ENCODE data around the gene PSME1. TPM values are rescaled to one million over a fixed set of nuclear protein-coding genes. Genes with fewer than 3 reads are reported as not detected.
A peak's percentile ranks its signal among the peaks of the same experiment; 100 is the strongest.

PSME1 gene
- total RNA-seq, 4 donors from 2014 or later, result 63.3 to 158 (median 87.5) TPM

DNA sequence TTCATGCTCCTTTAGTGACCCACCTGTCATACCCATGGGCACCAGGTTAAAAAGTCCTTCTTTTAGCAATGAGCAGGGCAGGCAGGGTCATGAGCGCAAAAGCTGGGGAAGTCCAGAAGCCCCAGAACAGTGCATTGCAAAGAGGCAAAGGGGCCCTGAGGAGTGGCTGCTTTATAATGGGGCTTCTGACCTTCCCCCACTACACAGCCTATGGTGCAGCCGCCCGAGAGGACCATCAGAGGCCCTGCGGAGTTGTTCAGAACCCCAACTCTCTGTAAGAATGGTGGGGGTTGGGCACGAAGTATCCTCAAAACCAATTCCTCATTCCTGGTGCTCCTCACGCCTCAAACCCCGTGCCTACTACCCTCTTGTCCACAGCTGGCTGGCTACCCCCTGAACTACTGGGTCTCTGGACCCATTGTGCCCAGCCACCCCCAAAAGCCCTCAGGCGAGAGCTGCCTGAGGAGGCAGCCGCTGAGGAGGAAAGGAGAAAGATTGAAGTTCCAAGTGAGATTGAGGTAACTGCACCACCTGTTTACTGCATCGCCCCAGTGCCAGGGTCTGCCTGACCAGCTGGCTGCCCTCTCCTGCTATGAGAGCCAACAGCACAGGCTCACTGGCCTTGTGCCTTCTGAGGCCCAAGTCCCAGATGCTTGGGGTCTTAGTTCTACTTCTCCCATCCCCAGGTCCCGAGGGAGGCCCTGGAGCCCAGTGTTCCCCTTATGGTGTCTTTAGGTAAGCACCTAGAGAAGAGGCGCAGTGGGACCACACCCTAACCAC, 42.6 kb downstream of the PSME1 start:
- in situ Hi-C loops (cut with MboI; ENCODE audit: low sequenced_read_pairs in 4 of 4) (no loop called here), intact Hi-C loops (cut with DNase I; ENCODE audit: low total_unique reads) (no loop called here)
- no peak overlapping the region for H3K4me3 ChIP-seq
- peak in 1 of 2 donors; percentile 3 for ATAC-seq
- no peaks in the 10 kb centered on the region for H3K9me3 ChIP-seq
- H3K36me3 ChIP-seq, result peaks cover 0 to 50% of the 10 kb centered on the region in 2 donors
- peaks cover 9 to 13% of the 10 kb centered on the region in 2 donors for H3K4me1 ChIP-seq
- no peak for DNase-seq
- TF ChIP-seq, protein P1, sequence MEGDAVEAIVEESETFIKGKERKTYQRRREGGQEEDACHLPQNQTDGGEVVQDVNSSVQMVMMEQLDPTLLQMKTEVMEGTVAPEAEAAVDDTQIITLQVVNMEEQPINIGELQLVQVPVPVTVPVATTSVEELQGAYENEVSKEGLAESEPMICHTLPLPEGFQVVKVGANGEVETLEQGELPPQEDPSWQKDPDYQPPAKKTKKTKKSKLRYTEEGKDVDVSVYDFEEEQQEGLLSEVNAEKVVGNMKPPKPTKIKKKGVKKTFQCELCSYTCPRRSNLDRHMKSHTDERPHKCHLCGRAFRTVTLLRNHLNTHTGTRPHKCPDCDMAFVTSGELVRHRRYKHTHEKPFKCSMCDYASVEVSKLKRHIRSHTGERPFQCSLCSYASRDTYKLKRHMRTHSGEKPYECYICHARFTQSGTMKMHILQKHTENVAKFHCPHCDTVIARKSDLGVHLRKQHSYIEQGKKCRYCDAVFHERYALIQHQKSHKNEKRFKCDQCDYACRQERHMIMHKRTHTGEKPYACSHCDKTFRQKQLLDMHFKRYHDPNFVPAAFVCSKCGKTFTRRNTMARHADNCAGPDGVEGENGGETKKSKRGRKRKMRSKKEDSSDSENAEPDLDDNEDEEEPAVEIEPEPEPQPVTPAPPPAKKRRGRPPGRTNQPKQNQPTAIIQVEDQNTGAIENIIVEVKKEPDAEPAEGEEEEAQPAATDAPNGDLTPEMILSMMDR (IDR thresholded peaks at IDR 0.05 in 4 of 5, conservative IDR thresholded peaks at IDR 0.05 in 1 of 5), result no peak
- no peak for TF ChIP-seq POLR2A (IDR thresholded peaks at IDR 0.05)
- H3K27ac ChIP-seq, result peak overlapping the region in 2 of 4 donors; percentile 69 to 71
- no peaks in the 10 kb centered on the region for H3K27me3 ChIP-seq

DNA sequence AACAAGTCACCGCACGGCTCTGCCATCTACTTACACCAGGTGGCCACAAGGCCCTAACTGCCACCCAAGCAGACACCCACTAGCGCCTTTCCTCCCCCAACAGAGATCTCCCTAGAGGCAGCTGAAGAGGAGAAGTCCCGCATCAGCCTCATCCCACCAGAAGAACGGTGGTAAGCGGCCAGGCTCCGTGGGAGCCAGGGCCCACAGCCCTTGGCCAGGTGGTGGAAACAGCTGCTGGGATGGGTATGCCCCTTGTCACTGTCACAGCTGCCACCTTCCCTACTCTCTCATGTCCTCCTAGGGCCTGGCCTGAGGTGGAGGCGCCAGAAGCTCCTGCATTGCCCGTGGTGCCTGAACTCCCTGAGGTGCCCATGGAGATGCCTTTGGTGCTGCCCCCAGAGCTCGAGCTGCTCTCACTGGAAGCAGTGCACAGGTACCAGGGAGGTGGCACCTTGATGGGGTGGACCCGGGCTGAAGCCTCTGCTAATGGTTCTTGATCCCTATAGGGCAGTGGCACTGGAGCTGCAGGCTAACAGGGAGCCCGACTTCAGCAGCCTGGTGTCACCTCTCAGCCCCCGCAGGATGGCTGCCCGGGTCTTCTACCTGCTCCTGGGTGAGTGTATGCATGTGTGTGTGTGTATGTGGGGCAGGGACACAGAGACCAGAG, 43.4 kb downstream of the PSME1 start:
- intact Hi-C loops (cut with DNase I; ENCODE audit: low total_unique reads), result no loop called here
- peaks cover 0 to 59% of the 10 kb centered on the region in 2 donors for H3K36me3 ChIP-seq

DNA sequence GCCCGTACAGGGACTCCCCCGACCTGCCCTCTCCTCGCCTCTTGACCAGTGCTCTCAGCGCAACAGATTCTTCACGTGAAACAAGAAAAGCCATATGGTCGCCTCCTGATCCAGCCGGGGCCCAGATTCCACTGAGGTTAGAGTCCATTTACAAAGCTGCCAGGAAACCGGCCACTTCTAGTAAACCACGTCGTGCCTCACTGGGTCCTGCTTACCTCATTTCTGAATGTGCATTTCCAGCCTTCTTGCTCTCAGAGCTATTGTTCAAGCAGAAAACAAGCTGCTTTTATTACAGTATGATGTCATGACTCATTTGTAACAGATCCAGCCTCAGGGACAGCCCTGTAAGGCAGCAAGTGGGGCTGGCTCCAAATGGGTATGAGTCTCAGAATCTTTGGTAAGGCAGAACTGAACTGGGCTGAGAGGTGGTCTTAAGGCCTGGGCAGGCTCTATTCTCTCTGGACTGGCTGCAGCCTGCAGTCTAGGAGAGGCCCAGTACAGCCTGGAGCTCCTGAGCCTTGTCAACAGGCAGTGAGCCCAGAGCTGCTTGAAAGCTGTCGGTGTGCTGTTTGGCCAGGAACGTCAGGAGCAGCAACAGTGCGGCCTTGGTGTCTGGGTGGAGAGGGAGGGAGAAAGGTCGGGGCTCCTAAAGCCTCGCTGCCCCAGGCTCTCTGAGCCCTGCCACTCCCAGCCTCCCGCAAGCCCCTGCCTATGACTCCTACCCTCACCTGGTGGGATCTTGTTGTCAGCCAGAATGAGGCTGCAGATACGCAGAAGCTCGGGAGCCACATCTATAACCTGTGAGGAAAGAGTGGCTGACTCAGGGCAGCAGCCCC, 44.2 kb downstream of the PSME1 start:
- ATAC-seq, result peak; percentile 88 to 93
- Histone ChIP-seq H3K27ac (peak overlapping the region; percentile 69 to 74 (median 70)), H3K27me3 (no peaks in the 10 kb centered on the region), H3K36me3 (peaks cover 0 to 66% of the 10 kb centered on the region in 2 donors), H3K4me1 (peaks cover 9 to 13% of the 10 kb centered on the region in 2 donors), H3K4me3 (no peak overlapping the region), H3K9me3 (no peaks in the 10 kb centered on the region)
- DNase-seq, result no peak
- no peak for TF ChIP-seq POLR2A (IDR thresholded peaks at IDR 0.05)
- TF ChIP-seq, protein P1 (IDR thresholded peaks at IDR 0.05 in 4 of 5, conservative IDR thresholded peaks at IDR 0.05 in 1 of 5), result no peak
- intact Hi-C loops (cut with DNase I; ENCODE audit: low total_unique reads) (no loop called here), in situ Hi-C loops (cut with MboI; ENCODE audit: low sequenced_read_pairs in 4 of 4) (no loop called here)

More for the DNA sequence above, 43.4 kb downstream of the PSME1 start:
- no peak for DNase-seq
- Histone ChIP-seq H3K27ac (peak overlapping the region; percentile 69 to 74 (median 70)), H3K4me3 (no peak overlapping the region), H3K4me1 (peaks cover 9 to 13% of the 10 kb centered on the region in 2 donors), H3K27me3 (no peaks in the 10 kb centered on the region), H3K9me3 (no peaks in the 10 kb centered on the region)
- in situ Hi-C loops (cut with MboI; ENCODE audit: low sequenced_read_pairs in 4 of 4), result no loop called here
- TF ChIP-seq, protein P1 (IDR thresholded peaks at IDR 0.05 in 4 of 5, conservative IDR thresholded peaks at IDR 0.05 in 1 of 5), result no peak
- no peak for TF ChIP-seq POLR2A (IDR thresholded peaks at IDR 0.05)
- peak in 1 of 2 donors; percentile 7 for ATAC-seq

DNA sequence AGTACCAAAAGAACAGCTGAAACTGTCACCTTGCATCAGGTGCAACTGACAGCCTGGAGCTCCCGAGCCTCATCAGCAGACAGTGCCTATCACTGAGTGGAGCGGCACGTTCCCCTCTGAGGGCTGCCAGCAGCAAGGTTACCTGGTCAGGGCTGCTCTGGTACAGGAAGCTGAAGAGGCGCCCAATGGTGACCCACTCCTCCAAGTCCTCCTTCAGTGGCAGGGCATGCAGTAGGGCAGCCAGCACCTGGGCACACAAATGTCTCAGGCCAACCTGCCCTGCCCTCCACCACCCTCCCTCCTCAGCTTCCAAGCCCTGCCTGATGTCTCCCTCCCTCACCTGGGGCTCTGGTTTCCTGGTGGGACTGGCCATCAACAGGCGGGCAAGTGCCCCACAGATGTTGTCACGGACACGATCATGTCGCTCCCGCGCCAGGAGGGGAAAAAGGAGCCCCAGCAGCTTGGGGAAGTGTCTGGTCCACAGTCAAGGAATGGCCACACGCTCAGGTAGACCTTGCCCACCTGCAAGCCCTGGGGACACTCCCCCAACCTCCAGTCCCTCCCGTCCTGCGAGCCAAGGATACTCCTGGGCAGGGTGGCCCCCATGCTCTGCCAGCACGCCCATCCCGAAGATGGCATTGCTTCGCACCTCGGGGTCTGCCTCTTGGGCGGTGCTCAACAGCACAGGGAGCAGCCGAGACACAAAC, 45.5 kb downstream of the PSME1 start:
- Histone ChIP-seq H3K9me3 (no peaks in the 10 kb centered on the region), H3K4me3 (no peak overlapping the region), H3K27ac (no peak overlapping the region), H3K4me1 (peaks cover 9 to 13% of the 10 kb centered on the region in 2 donors), H3K27me3 (no peaks in the 10 kb centered on the region), H3K36me3 (peaks cover 0 to 80% of the 10 kb centered on the region in 2 donors)
- in situ Hi-C loops (cut with MboI; ENCODE audit: low sequenced_read_pairs in 4 of 4), result no loop called here
- ATAC-seq, result no peak
- TF ChIP-seq, protein P1 (IDR thresholded peaks at IDR 0.05 in 4 of 5, conservative IDR thresholded peaks at IDR 0.05 in 1 of 5), result no peak
- TF ChIP-seq POLR2A (IDR thresholded peaks at IDR 0.05), result no peak
- DNase-seq, result no peak
- intact Hi-C loops (cut with DNase I; ENCODE audit: low total_unique reads), result no loop called here

All from gastrocnemius medialis (tissue), 4 donors.